GM10847 (cell line): ENCODE data around the gene POLR2H.

Experiments
- POLR2A ChIP-seq: IDR thresholded peaks from 2 replicates; pipeline ENCODE4 v1.6.1; 2011; ENCODE audit not compliant: insufficient read length; ENCODE audit errors: extremely low read depth

POLR2H gene

GRCh38 chr3:184409946-184410500 is 48.5 kb downstream of the POLR2H start:
- no peak for TF ChIP-seq POLR2A

DNA sequence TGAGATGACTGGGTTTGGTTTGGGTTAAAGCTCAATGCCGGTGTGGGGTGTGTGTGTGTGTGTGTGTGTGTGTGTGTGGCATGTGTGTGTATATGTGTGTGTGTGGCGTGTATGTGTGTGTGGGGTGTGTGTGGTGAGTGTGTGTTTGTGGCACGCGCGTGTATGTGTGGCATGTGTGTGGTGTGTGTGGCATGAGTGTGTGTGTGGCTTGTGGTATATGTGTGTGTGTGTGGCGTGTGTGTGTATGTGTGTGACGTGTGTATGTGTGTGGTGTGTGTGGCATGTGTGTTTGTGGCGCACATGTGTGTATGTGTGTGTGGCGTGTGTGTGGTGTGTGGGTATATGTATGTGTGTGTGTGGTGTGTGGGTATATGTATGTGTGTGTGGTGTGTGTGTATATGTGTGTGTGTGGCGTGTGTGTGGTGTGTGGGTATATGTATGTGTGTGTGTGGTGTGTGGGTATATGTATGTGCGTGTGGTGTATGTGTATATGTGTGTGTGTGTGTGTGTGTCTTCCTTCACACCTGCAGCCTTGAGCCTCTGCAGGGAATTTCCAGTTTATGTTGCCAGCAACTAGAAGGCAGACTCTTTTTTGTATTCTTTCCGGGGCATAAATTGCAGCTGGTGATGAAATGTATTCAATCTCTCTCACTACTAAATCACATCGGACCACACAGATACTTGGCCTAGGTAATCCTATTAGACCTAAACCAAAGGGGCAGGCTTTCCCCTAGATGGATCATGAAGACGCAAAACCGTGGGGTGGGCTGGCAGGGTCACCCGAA is 53.1 kb downstream of the POLR2H start:
- no peak for TF ChIP-seq POLR2A

GRCh38 chr3:184415203-184415490 is 53.6 kb downstream of the POLR2H start:
- TF ChIP-seq POLR2A = no peak

DNA sequence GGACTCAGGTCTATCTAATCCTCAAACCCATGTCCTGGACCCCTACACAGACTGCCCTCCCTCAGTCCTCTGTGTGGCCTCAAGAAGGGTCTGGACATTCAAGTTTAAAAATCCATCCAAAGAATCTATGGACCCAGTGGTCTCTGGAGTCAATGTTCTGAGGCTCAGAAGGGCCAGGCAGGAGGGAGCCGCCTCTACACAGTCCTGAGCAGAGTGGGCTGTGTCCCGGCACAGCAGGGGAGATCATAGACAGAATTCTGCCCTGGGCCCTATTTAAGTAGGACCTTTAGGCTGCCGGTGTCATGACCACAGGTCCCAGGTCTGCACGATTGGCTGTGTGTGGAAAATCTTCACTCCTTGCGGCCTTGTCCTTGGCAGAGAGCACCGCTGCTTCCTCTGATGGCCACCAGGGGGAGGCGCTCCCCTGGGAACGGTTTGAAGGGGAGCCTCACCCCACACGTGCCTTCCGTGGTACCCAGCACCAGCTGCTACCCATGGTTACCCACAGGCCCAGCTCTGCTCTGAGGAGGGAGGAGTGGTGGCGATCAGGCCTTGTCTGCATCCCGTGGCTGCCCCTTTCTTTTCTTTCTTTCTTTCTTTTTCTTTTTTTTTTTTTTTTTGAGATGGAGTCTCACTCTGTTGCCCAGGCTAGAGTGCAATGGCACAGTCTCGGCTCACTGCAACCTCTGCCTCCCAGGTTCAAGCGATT is 56.3 kb downstream of the POLR2H start:
- TF ChIP-seq POLR2A = no peak
